HepG2 (cell line): ENCODE data around the gene HIVEP2. TPM values are rescaled to one million over a fixed set of nuclear protein-coding genes. Genes with fewer than 3 reads are reported as not detected.

ENCODE experiments used
- BCL6 ChIP-seq: IDR thresholded peaks from 2 replicates; pipeline ENCODE4 v1.6.1; 2016; ENCODE audit warnings: missing genetic modification reagents, missing compliant biosample characterization
- CEBPG ChIP-seq: IDR thresholded peaks from 2 replicates; pipeline ENCODE4 v1.6.1; 2016
- DNMT1 ChIP-seq: sonication (generic); formaldehyde crosslinking; IDR thresholded peaks from 2 replicates; pipeline ENCODE4 v1.5.1; 2020; ENCODE audit warnings: mild to moderate bottlenecking, missing genetic modification reagents
- ERF ChIP-seq: IDR thresholded peaks from 2 replicates; pipeline ENCODE4 v1.6.1; 2018; ENCODE audit warnings: missing biosample characterization, missing genetic modification reagents
- FOXA3 ChIP-seq: IDR thresholded peaks from 2 replicates; pipeline ENCODE4 v1.6.1; 2016; ENCODE audit warnings: missing genetic modification reagents, missing compliant biosample characterization
- KAT8 ChIP-seq: IDR thresholded peaks from 2 replicates; pipeline ENCODE4 v1.6.1; 2016; ENCODE audit warnings: missing genetic modification reagents, missing compliant biosample characterization
- MEIS2 ChIP-seq: sonication (generic); formaldehyde crosslinking; IDR thresholded peaks from 2 replicates; pipeline ENCODE4 v1.9.0; 2021; ENCODE audit warnings: mild to moderate bottlenecking, missing genetic modification reagents
- MIER2 ChIP-seq: IDR thresholded peaks from 2 replicates; pipeline ENCODE4 v1.6.1; 2016; ENCODE audit warnings: missing biosample characterization, missing genetic modification reagents
- MXD4 ChIP-seq: IDR thresholded peaks from 2 replicates; pipeline ENCODE4 v1.6.1; 2016; ENCODE audit warnings: mild to moderate bottlenecking, missing biosample characterization, missing genetic modification reagents
- NR2F6 ChIP-seq, 2 experiments: IDR thresholded peaks; 2 replicates each; pipeline ENCODE4 v1.6.1; 2016; ENCODE audit warnings: antibody characterized with exemption in 1 of 2, mild to moderate bottlenecking in 1 of 2
- ONECUT2 ChIP-seq: sonication (generic); formaldehyde crosslinking; IDR thresholded peaks from 2 replicates; pipeline ENCODE4 v1.4.0; 2020; ENCODE audit warnings: missing genetic modification reagents
- PITX1 ChIP-seq: sonication (generic); formaldehyde crosslinking; IDR thresholded peaks from 2 replicates; pipeline ENCODE4 v1.5.1; 2020; ENCODE audit warnings: mild to moderate bottlenecking, missing genetic modification reagents
- PLRG1 ChIP-seq: fragments of 450-650 bp; conservative IDR thresholded peaks from 2 replicates; pipeline ENCODE4 v1.6.1; 2016
- RAD21 ChIP-seq: fragments of 450-650 bp; formaldehyde crosslinking; IDR thresholded peaks from 2 replicates; pipeline ENCODE4 v1.5.0; 2020; ENCODE audit warnings: mild to moderate bottlenecking
- RARA ChIP-seq: IDR thresholded peaks from 2 replicates; pipeline ENCODE4 v1.6.1; 2016; ENCODE audit warnings: missing genetic modification reagents, missing compliant biosample characterization
- STAT5B ChIP-seq: sonication (generic); formaldehyde crosslinking; IDR thresholded peaks from 2 replicates; pipeline ENCODE4 v1.4.0; 2020; ENCODE audit warnings: missing genetic modification reagents
- U2AF2 ChIP-seq: fragments of 200-400 bp; formaldehyde crosslinking; IDR thresholded peaks from 2 replicates; pipeline ENCODE4 v1.6.1; 2017; ENCODE audit warnings: low read depth, mild to moderate bottlenecking, low read length
- XBP1 ChIP-seq: sonication (generic); formaldehyde crosslinking; IDR thresholded peaks from 2 replicates; pipeline ENCODE4 v1.5.0; 2020; ENCODE audit warnings: missing genetic modification reagents
- ZC3H13 ChIP-seq: sonication (generic); formaldehyde crosslinking; IDR thresholded peaks from 2 replicates; pipeline ENCODE4 v1.8.1; 2023; ENCODE audit warnings: mild to moderate bottlenecking, missing genetic modification reagents, moderate library complexity
- ZNF124 ChIP-seq: sonication (generic); formaldehyde crosslinking; IDR thresholded peaks from 2 replicates; pipeline ENCODE4 v1.4.0; 2020; ENCODE audit warnings: missing genetic modification reagents
- ZNF331 ChIP-seq: sonication (generic); formaldehyde crosslinking; IDR thresholded peaks from 2 replicates; pipeline ENCODE4 v1.4.0; 2020; ENCODE audit warnings: missing genetic modification reagents
- ZNF569 ChIP-seq: sonication (generic); formaldehyde crosslinking; IDR thresholded peaks from 2 replicates; pipeline ENCODE4 v1.5.0; 2020; ENCODE audit warnings: mild to moderate bottlenecking, missing genetic modification reagents, moderate library complexity, borderline replicate concordance
- ZNF761 ChIP-seq: sonication (generic); formaldehyde crosslinking; conservative IDR thresholded peaks from 2 replicates; pipeline ENCODE4 v1.4.0; 2020; ENCODE audit warnings: mild to moderate bottlenecking, missing genetic modification reagents
- ZNF83 ChIP-seq: sonication (generic); formaldehyde crosslinking; IDR thresholded peaks from 2 replicates; pipeline ENCODE4 v1.4.0; 2020; ENCODE audit warnings: missing genetic modification reagents, mild to moderate bottlenecking, borderline replicate concordance
- polyA plus RNA-seq, 8 experiments: library from polyadenylated mRNA; depleted of rRNA in 3 of 8; stranded (reverse) in 7 of 8; unstranded in 1 of 8; fragments of >200 nt; fragmentation: Illumina TruSeq in 4 of 8; extraction: Trizol in 4 of 8; gene quantifications; 2 replicates each; pipeline versions ENCODE4 v1.2.1 to v1.2.3, GENCODE V29; 2011 to 2016; ENCODE audit warnings: low read depth in 4 of 8, missing spikeins in 1 of 8, mixed read lengths in 1 of 8; ENCODE audit not compliant: insufficient read depth in 1 of 8
- total RNA-seq, 5 experiments: library from RNA; depleted of rRNA; stranded (reverse); fragments of >200 nt; fragmentation: Illumina TruSeq; extraction: Trizol; gene quantifications; 2 replicates each; pipeline ENCODE4 v1.2.3, GENCODE V29; 2016; ENCODE audit warnings: low read depth in 1 of 5
- TF ChIP-seq, protein P1 (sequence below): IDR thresholded peaks from 2 replicates; pipeline ENCODE4 v1.6.1; 2016; ENCODE audit warnings: missing genetic modification reagents, missing compliant biosample characterization
- TF ChIP-seq, protein P2 (sequence below): sonication (generic); formaldehyde crosslinking; conservative IDR thresholded peaks from 2 replicates; pipeline ENCODE4 v1.8.1; 2023; ENCODE audit warnings: missing genetic modification reagents
- TF ChIP-seq, protein P3 (sequence below): sonication (generic); formaldehyde crosslinking; IDR thresholded peaks from 2 replicates; pipeline ENCODE4 v1.5.1; 2020; ENCODE audit warnings: missing genetic modification reagents, mild to moderate bottlenecking, borderline replicate concordance

Gene HIVEP2
- total and polyA plus RNA-seq, 2 of the 13 experiments (the other 11 are each of a cell fraction or from before 2014, with no cell fraction given) = 3.4 to 12.9 TPM

DNA sequence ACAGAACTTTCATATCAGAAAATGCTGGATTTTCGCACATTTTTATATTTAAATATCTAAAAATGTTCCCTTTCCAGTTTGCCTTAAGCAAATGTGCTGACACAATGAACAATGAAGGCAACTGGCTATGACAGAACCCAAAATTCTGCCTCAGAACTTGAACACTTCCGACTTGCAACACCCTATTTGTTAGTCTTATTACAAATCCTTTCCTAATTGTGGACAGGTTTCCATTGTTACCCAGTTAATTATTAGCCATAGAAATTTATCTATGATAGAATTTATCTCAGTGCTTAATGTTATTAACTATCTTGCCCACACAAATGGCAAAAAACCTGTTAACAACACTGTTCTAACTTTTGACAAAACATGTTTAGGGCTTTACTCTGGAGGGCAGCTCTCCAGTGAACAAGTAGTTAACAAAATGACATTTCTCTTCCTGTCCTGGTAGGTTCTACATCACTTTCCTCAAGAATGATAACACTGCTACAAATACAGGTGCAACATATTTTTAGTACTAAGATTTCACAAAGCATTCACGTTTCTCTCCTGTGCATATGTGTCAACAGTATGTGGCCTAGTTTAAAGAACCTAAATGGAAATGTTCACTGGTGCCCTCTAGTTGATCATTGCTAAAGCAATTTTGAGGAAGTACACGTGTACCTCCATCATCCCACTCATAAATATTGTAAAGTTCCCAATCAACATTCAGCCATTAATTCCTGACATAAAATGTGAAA is 58.4 kb downstream of the HIVEP2 start (continued):
- TF ChIP-seq NR2F6 (IDR thresholded peaks at IDR 0.05) (no peak), NR2F6 (CRISPR knock-in tag; IDR thresholded peaks at IDR 0.05) (0 out of 2 replicates have a peak, but pooled peaks have one; percentile 13), ONECUT2 (CRISPR knock-in tag) (no peak), MEIS2 (CRISPR knock-in tag) (no peak), PITX1 (CRISPR knock-in tag) (no peak), BCL6 (CRISPR knock-in tag) (0 out of 2 replicates have a peak, but pooled peaks have one; percentile 15), U2AF2 (no peak), ZNF124 (CRISPR knock-in tag) (no peak), KAT8 (CRISPR knock-in tag) (peak; percentile 45; the same call in 1 of the 2 replicates), PLRG1 (no peak), RARA (CRISPR knock-in tag) (0 out of 2 replicates have a peak, but pooled peaks have one; percentile 45), CEBPG (CRISPR knock-in tag) (peak; percentile 50), RAD21 (CRISPR knock-in tag) (peak; percentile 31; the same call in 1 of the 2 replicates), MIER2 (CRISPR knock-in tag) (0 out of 2 replicates have a peak, but pooled peaks have one; percentile 36), ZNF331 (CRISPR knock-in tag) (no peak), ZNF569 (CRISPR knock-in tag) (no peak), ZNF83 (CRISPR knock-in tag) (no peak), ZC3H13 (CRISPR knock-in tag) (no peak), STAT5B (no peak), DNMT1 (CRISPR knock-in tag) (no peak), FOXA3 (CRISPR knock-in tag) (peak; percentile 53; the same call in 1 of the 2 replicates), XBP1 (CRISPR knock-in tag) (peak; percentile 94), ZNF761 (CRISPR knock-in tag) (no peak), MXD4 (CRISPR knock-in tag) (peak; percentile 72; the same call in 1 of the 2 replicates), ERF (0 out of 2 replicates have a peak, but pooled peaks have one; percentile 25)
- TF ChIP-seq, protein P1, sequence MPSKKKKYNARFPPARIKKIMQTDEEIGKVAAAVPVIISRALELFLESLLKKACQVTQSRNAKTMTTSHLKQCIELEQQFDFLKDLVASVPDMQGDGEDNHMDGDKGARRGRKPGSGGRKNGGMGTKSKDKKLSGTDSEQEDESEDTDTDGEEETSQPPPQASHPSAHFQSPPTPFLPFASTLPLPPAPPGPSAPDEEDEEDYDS (CRISPR knock-in tag) = 0 out of 2 replicates have a peak, but pooled peaks have one; percentile 27
- TF ChIP-seq, protein P2, sequence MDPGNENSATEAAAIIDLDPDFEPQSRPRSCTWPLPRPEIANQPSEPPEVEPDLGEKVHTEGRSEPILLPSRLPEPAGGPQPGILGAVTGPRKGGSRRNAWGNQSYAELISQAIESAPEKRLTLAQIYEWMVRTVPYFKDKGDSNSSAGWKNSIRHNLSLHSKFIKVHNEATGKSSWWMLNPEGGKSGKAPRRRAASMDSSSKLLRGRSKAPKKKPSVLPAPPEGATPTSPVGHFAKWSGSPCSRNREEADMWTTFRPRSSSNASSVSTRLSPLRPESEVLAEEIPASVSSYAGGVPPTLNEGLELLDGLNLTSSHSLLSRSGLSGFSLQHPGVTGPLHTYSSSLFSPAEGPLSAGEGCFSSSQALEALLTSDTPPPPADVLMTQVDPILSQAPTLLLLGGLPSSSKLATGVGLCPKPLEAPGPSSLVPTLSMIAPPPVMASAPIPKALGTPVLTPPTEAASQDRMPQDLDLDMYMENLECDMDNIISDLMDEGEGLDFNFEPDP (CRISPR knock-in tag) = no peak
- TF ChIP-seq, protein P3, sequence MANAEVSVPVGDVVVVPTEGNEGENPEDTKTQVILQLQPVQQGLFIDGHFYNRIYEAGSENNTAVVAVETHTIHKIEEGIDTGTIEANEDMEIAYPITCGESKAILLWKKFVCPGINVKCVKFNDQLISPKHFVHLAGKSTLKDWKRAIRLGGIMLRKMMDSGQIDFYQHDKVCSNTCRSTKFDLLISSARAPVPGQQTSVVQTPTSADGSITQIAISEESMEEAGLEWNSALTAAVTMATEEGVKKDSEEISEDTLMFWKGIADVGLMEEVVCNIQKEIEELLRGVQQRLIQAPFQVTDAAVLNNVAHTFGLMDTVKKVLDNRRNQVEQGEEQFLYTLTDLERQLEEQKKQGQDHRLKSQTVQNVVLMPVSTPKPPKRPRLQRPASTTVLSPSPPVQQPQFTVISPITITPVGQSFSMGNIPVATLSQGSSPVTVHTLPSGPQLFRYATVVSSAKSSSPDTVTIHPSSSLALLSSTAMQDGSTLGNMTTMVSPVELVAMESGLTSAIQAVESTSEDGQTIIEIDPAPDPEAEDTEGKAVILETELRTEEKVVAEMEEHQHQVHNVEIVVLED = no peak
